Measurements from ENCODE around the gene SPEG. TPM values are rescaled to one million over a fixed set of nuclear protein-coding genes. Genes with fewer than 3 reads are reported as not detected.

Gene SPEG
- polyA plus RNA-seq, 2 of the 4 experiments (the other 2 are of a cell fraction): 2.3 to 11.5 TPM

GRCh38 chr2:219486380-219486959, 51.8 kb downstream of the SPEG start:
- no peaks in the 10 kb centered on the region for H3K9me3 ChIP-seq
- H3K4me2 ChIP-seq: no peak overlapping the region
- no peak overlapping the region for H3K27ac ChIP-seq
- ChIA-PET CTCF (interaction anchor here (0.9 to 89.4 kb wide), 4 partner anchors 17 to 91 kb away, joined by 3 to 3291 read pairs (median 1647); partner anchors contain the start of genes ASIC4, CHPF, GMPPA and SPEG), POLR2A (no interaction called here)
- DNase-seq (ENCODE audit: low read depth in 1 of 2, low spot score in 1 of 2) (no peak), ATAC-seq (no peak), FAIRE-seq (no peak)
- H3K4me1 ChIP-seq: no peaks in the 10 kb centered on the region
- TF ChIP-seq EHF (CRISPR knock-in tag; IDR thresholded peaks at IDR 0.05) (no peak), MAFK (IDR thresholded peaks at IDR 0.05; ENCODE audit: partially characterized antibody) (peak; percentile 29)
- no peak overlapping the region for H3K4me3 ChIP-seq
- 76% methylated on average over 8 of the region's 8 CpGs for WGBS (ENCODE audit: missing lambda C conversion rate)

- Histone ChIP-seq H3K4me2 (no peak overlapping the region), H3K9me3 (no peaks in the 10 kb centered on the region), H3K4me1 (no peaks in the 10 kb centered on the region), H3K4me3 (no peak overlapping the region), H3K27ac (no peak overlapping the region)
- no peak for TF ChIP-seq ESRRA (IDR thresholded peaks at IDR 0.05; ENCODE audit: borderline replicate concordance, low read length)
- TF ChIP-seq MYC (IDR thresholded peaks at IDR 0.05; ENCODE audit: borderline replicate concordance, low read length): no peak
- no peak for TF ChIP-seq ZFP36 (IDR thresholded peaks at IDR 0.05; ENCODE audit: borderline replicate concordance, partially characterized antibody)
- no peak for TF ChIP-seq USF2 (IDR thresholded peaks at IDR 0.05)
- TF ChIP-seq RARB (CRISPR knock-in tag; IDR thresholded peaks at IDR 0.05): no peak
- TF ChIP-seq KDM1A (IDR thresholded peaks at IDR 0.05; ENCODE audit: low read depth): no peak
- TF ChIP-seq FOSB (CRISPR knock-in tag; IDR thresholded peaks at IDR 0.05): no peak
- no peak for TF ChIP-seq ELK1 (IDR thresholded peaks at IDR 0.05; ENCODE audit: low read depth, low read length)
- no peak for TF ChIP-seq PBX3 (IDR thresholded peaks at IDR 0.05)
- TF ChIP-seq HOXA7 (CRISPR knock-in tag; IDR thresholded peaks at IDR 0.05): no peak
- no peak for TF ChIP-seq CHD4 (IDR thresholded peaks at IDR 0.05; ENCODE audit: borderline replicate concordance)
- TF ChIP-seq CTCF (IDR thresholded peaks at IDR 0.05): no peak
- TF ChIP-seq MAX (IDR thresholded peaks at IDR 0.05): no peak
- TF ChIP-seq HOXB13 (CRISPR knock-in tag; IDR thresholded peaks at IDR 0.05; ENCODE audit: low read depth): no peak
- TF ChIP-seq HOXB5 (CRISPR knock-in tag; IDR thresholded peaks at IDR 0.05): no peak
- no peak for TF ChIP-seq NR3C1 (IDR thresholded peaks at IDR 0.05)
- no peak for FAIRE-seq
- POLR2A ChIA-PET: interaction anchor here (3.1 kb wide), 1 partner anchor 10 kb away, joined by 10 read pairs; the partner anchor contains the start of gene GMPPA
- CTCF ChIA-PET: interaction anchor here (0.9 to 89.4 kb wide), 3 partner anchors 18 to 65 kb away, joined by 3 to 3291 read pairs (median 3291); partner anchors contain the start of genes ASIC4, CHPF, GMPPA and SPEG
- no peak for DNase-seq (ENCODE audit: low read depth in 1 of 2, low spot score in 1 of 2)
- WGBS (ENCODE audit: missing lambda C conversion rate): 73% methylated on average over 9 of the region's 17 CpGs
- ATAC-seq: no peak
Measured at GRCh38 chr2:219488149-219488843, 53.7 kb downstream of the SPEG start.

All from A549 (cell line).